ENCODE data around the gene CTNNA1.

DNA sequence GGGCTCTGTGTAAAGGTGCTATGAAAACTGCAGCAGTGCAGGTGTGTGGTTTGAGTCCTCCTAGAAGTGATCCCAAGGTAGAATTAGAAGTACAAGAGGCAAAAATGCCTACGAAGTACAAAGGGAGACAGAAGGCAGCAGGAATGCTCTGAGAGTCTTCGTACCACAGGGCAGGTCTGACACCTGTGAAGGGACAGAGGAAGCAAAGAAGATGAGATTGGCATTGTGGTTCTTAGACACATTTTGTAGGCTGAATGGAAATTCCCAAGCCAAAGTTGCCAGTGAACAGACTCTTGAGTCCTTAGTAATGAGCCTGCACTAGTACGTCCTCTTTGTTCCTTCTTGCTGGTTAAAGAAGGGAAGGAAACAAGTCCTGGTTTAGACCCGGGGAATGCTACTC, 123.6 kb downstream of the CTNNA1 start:
- TF ChIP-seq, protein P1, sequence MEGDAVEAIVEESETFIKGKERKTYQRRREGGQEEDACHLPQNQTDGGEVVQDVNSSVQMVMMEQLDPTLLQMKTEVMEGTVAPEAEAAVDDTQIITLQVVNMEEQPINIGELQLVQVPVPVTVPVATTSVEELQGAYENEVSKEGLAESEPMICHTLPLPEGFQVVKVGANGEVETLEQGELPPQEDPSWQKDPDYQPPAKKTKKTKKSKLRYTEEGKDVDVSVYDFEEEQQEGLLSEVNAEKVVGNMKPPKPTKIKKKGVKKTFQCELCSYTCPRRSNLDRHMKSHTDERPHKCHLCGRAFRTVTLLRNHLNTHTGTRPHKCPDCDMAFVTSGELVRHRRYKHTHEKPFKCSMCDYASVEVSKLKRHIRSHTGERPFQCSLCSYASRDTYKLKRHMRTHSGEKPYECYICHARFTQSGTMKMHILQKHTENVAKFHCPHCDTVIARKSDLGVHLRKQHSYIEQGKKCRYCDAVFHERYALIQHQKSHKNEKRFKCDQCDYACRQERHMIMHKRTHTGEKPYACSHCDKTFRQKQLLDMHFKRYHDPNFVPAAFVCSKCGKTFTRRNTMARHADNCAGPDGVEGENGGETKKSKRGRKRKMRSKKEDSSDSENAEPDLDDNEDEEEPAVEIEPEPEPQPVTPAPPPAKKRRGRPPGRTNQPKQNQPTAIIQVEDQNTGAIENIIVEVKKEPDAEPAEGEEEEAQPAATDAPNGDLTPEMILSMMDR (conservative IDR thresholded peaks at IDR 0.05; ENCODE audit: low read length) = no peak
- TF ChIP-seq EZH2phosphoT487 (IDR thresholded peaks at IDR 0.05; ENCODE audit: borderline replicate concordance) = no peak
